Neural cell (in vitro differentiated cells): ENCODE measurements around the gene ARHGDIB.

ENCODE experiments used
- CTCF ChIP-seq: fragments of 450-650 bp; IDR thresholded peaks from 2 replicates; pipeline ENCODE4 v1.5.1; 2014; ENCODE audit warnings: antibody characterized with exemption, mild to moderate bottlenecking, moderate library complexity; ENCODE audit not compliant: poor library complexity, severe bottlenecking
- EP300 ChIP-seq: fragments of 450-650 bp; conservative IDR thresholded peaks from 2 replicates; pipeline ENCODE4 v1.6.1; 2014; ENCODE audit warnings: antibody characterized with exemption, mild to moderate bottlenecking, moderate library complexity; ENCODE audit not compliant: poor library complexity, severe bottlenecking
- EZH2 ChIP-seq: fragments of 200-600, 300-800 bp; shearing (Covaris generic), sonication (generic); IDR thresholded peaks from 2 replicates; pipeline ENCODE4 v1.6.1; 2014; ENCODE audit warnings: antibody characterized with exemption, low read length, borderline replicate concordance, mild to moderate bottlenecking; ENCODE audit not compliant: insufficient read depth, poor library complexity, severe bottlenecking
- POLR2AphosphoS5 ChIP-seq: IDR thresholded peaks from 2 replicates; pipeline ENCODE4 v1.6.1; 2012
- REST ChIP-seq: IDR thresholded peaks from 2 replicates; pipeline ENCODE4 v1.6.1; 2012; ENCODE audit warnings: borderline replicate concordance
- SMC3 ChIP-seq: fragments of 450-650 bp; conservative IDR thresholded peaks from 2 replicates; pipeline ENCODE4 v1.6.1; 2014; ENCODE audit warnings: antibody characterized with exemption, mild to moderate bottlenecking, moderate library complexity; ENCODE audit not compliant: poor library complexity

- TF ChIP-seq EZH2 (no peak), POLR2AphosphoS5 (no peak), CTCF (no peak), EP300 (no peak), SMC3 (no peak), REST (no peak)
Measured at GRCh38 chr12:14910090-14910915, 51.1 kb downstream of the ARHGDIB start.
